HG02678 (cell line): ENCODE results near the gene PNPLA1.

Experiments
- ATAC-seq: cut with Tn5 transposase; IDR thresholded peaks from one replicate; pipeline ENCODE4 v1.9.1; 2021; ENCODE audit warnings: mild to moderate bottlenecking, moderate library complexity; ENCODE audit not compliant: unreplicated experiment

Gene PNPLA1

GRCh38 chr6:36314221-36315014, 44.6 kb downstream of the PNPLA1 start:
- ATAC-seq: no peak

- no peak for ATAC-seq
These were observed 46.1 kb downstream of the PNPLA1 start for GRCh38 chr6:36315921-36316320.

GRCh38 chr6:36317623-36318022, 47.8 kb downstream of the PNPLA1 start:
- no peak for ATAC-seq

- no peak for ATAC-seq
These were observed 49.0 kb downstream of the PNPLA1 start for GRCh38 chr6:36318690-36319435.

GRCh38 chr6:36319436-36319762, 49.5 kb downstream of the PNPLA1 start:
- ATAC-seq: no peak

- ATAC-seq: no peak
These were observed 50.0 kb downstream of the PNPLA1 start for GRCh38 chr6:36319821-36320220.

GRCh38 chr6:36320475-36320874, 50.6 kb downstream of the PNPLA1 start:
- no peak for ATAC-seq

GRCh38 chr6:36322591-36322990, 52.7 kb downstream of the PNPLA1 start:
- no peak for ATAC-seq

GRCh38 chr6:36323062-36323461, 53.2 kb downstream of the PNPLA1 start:
- no peak for ATAC-seq

- ATAC-seq: no peak
These were observed 54.3 kb downstream of the PNPLA1 start for GRCh38 chr6:36324191-36324590.

GRCh38 chr6:36324715-36325114, 54.9 kb downstream of the PNPLA1 start:
- ATAC-seq: no peak

- no peak for ATAC-seq
These were observed 56.6 kb downstream of the PNPLA1 start for GRCh38 chr6:36326356-36326995.

- no peak for ATAC-seq
These were observed 57.5 kb downstream of the PNPLA1 start for GRCh38 chr6:36327226-36327918.

- no peak for ATAC-seq
These were observed 58.0 kb downstream of the PNPLA1 start for GRCh38 chr6:36327919-36328236.

- no peak for ATAC-seq
These were observed 58.7 kb downstream of the PNPLA1 start for GRCh38 chr6:36328600-36328999.

GRCh38 chr6:36329798-36330291, 60.0 kb downstream of the PNPLA1 start:
- ATAC-seq: no peak

GRCh38 chr6:36330366-36330765, 60.5 kb downstream of the PNPLA1 start:
- no peak for ATAC-seq

- no peak for ATAC-seq
These were observed 61.5 kb downstream of the PNPLA1 start for GRCh38 chr6:36331381-36331780.

- no peak for ATAC-seq
These were observed 63.5 kb downstream of the PNPLA1 start for GRCh38 chr6:36333171-36333895.

GRCh38 chr6:36333931-36334725, 64.3 kb downstream of the PNPLA1 start:
- no peak for ATAC-seq
